ENCODE results near the gene HMOX2.
A peak's percentile ranks its signal among the peaks of the same experiment; 100 is the strongest.

The HMOX2 gene

GRCh38 chr16:4529085-4530060, 53.2 kb downstream of the HMOX2 start:
- Mint-ChIP-seq H3K4me3 (peak overlapping the region in 1 of 3 experiments; percentile 4), H3K9me3 (no peaks in the 10 kb centered on the region), H3K27ac (peak overlapping the region; percentile 52 to 83 (median 75)), H3K27me3 (ENCODE audit: low read depth) (no peaks in the 10 kb centered on the region), H3K4me1 (peaks cover 31% of the 10 kb centered on the region), H3K36me3 (ENCODE audit: low read depth) (peaks cover 17% of the 10 kb centered on the region)
- no peak for TF ChIP-seq CTCF (IDR thresholded peaks at IDR 0.05; ENCODE audit: unreplicated experiment in 3 of 3)

DNA sequence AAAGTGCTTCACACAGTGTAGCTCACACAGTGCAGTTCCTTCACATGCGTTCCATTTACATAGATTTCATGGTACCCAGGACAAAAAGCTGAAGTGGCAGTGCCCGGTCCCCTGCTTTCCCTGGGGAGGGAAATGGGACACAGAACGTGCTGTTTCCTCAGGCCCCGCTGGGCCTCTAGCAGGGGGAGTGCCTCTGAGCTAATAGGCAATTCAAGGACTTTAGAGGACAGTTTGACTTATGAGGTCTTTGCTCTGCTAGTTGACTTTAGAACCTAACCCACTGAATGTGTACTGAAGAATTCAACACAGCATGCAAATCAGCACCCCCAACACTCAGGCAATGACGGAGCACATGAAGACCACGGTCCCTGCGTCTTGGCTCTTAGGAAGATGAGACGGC, 55.6 kb downstream of the HMOX2 start:
- peak overlapping the region in 1 of 3 experiments; percentile 40 for H3K4me3 Mint-ChIP-seq
- H3K27ac Mint-ChIP-seq, result no peak overlapping the region
- H3K27me3 Mint-ChIP-seq (ENCODE audit: low read depth), result no peaks in the 10 kb centered on the region
- no peaks in the 10 kb centered on the region for H3K9me3 Mint-ChIP-seq
- TF ChIP-seq CTCF (IDR thresholded peaks at IDR 0.05; ENCODE audit: unreplicated experiment in 3 of 3), result no peak
- peaks cover 25% of the 10 kb centered on the region for H3K36me3 Mint-ChIP-seq (ENCODE audit: low read depth)
- peaks cover 39% of the 10 kb centered on the region for H3K4me1 Mint-ChIP-seq

GRCh38 chr16:4532238-4532637, 56.0 kb downstream of the HMOX2 start:
- no peak overlapping the region for H3K27ac Mint-ChIP-seq
- no peaks in the 10 kb centered on the region for H3K27me3 Mint-ChIP-seq (ENCODE audit: low read depth)

DNA sequence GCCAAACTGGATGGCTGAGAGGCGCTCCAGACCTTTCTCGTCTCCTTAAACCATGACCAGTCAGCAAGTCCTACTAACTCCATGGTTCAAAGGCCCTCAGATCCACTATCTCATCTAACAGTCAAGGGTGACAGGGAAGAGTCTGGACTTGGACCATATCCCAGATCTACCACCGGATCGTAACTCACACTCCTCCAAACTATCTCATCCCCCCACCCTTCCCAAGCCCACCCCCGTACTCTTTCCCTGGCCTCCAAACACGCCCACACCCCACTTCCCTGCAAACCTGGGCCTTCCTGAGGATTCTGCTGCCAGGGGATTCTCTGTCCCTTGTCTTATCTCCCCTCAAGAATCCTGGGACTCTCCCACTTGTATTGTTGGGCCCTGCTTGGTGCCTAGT, 57.3 kb downstream of the HMOX2 start:
- no peak for TF ChIP-seq CTCF (IDR thresholded peaks at IDR 0.05; ENCODE audit: unreplicated experiment in 3 of 3)
- no peaks in the 10 kb centered on the region for H3K27me3 Mint-ChIP-seq (ENCODE audit: low read depth)
- peaks cover 25% of the 10 kb centered on the region for H3K36me3 Mint-ChIP-seq (ENCODE audit: low read depth)
- H3K4me3 Mint-ChIP-seq, result no peak overlapping the region
- no peaks in the 10 kb centered on the region for H3K9me3 Mint-ChIP-seq
- peaks cover 41% of the 10 kb centered on the region for H3K4me1 Mint-ChIP-seq
- H3K27ac Mint-ChIP-seq, result no peak overlapping the region

More at GRCh38 chr16:4532238-4532637, 56.0 kb downstream of the HMOX2 start:
- Mint-ChIP-seq H3K36me3 (ENCODE audit: low read depth) (peaks cover 25% of the 10 kb centered on the region), H3K9me3 (no peaks in the 10 kb centered on the region), H3K4me1 (peaks cover 43% of the 10 kb centered on the region), H3K4me3 (peak overlapping the region in 1 of 3 experiments; percentile 40)
- TF ChIP-seq CTCF (IDR thresholded peaks at IDR 0.05; ENCODE audit: unreplicated experiment in 3 of 3), result no peak

DNA sequence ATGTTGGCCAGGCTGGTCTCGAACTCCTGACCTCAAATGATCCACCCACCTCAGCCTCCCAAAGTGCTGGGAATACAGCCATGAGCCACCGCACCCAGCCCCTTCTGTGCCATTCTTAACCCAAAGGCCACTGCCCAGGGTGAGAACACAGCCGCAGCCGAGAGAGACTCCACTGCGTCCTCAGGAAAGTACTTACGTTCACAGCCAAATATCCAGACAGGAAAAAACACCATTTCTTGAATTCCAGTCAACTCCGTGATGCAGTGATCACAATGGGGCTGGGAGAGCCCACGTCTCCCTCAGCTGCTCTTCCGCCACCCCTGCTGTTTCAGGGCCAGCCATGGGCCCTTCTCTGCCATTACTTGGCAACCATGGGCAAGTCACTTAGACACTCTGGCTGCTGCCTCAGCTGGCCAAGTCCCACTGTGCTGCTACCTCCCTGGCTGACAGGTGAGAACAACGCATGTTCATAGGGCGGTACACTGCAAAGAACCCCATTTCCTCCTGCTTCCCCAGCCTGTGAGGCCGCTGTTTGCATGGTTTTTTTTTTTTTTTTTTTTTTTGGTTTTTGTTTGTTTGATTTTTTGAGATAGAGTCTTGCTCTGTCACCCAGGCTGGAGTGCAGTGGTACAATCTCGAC, 58.1 kb downstream of the HMOX2 start:
- Mint-ChIP-seq H3K36me3 (ENCODE audit: low read depth) (peaks cover 28% of the 10 kb centered on the region), H3K4me1 (peaks cover 36% of the 10 kb centered on the region), H3K9me3 (peaks cover 4% of the 10 kb centered on the region), H3K27me3 (ENCODE audit: low read depth) (no peaks in the 10 kb centered on the region), H3K4me3 (no peak overlapping the region), H3K27ac (no peak overlapping the region)
- TF ChIP-seq CTCF (IDR thresholded peaks at IDR 0.05; ENCODE audit: unreplicated experiment in 3 of 3), result no peak
